K562 (cell line): Measurements from ENCODE around the gene ZSWIM4. TPM values are rescaled to one million over a fixed set of nuclear protein-coding genes. Genes with fewer than 3 reads are reported as not detected.
A peak's percentile ranks its signal among the peaks of the same experiment; 100 is the strongest.

Experiments used
- BACH1 ChIP-seq: fragments of 200-800 bp; sonication (Bioruptor generic); IDR thresholded peaks from 2 replicates; pipeline ENCODE4 v1.6.1; 2016; ENCODE audit warnings: missing genetic modification characterization, missing compliant biosample characterization
- CBX3 ChIP-seq, 2 experiments: IDR thresholded peaks; 1 replicate in 1 of 2; 2 replicates in 1 of 2; pipeline ENCODE4 v1.6.1; 2012; ENCODE audit warnings: inconsistent platforms in 2 of 2, low read length in 2 of 2, borderline replicate concordance in 1 of 2, control low read depth in 1 of 2
- HMGN3 ChIP-seq: IDR thresholded peaks from 2 replicates; pipeline ENCODE4 v1.6.1; 2011; ENCODE audit warnings: borderline replicate concordance, low read depth, mild to moderate bottlenecking, mixed read lengths, low read length; ENCODE audit not compliant: insufficient read length; ENCODE audit errors: extremely low read depth
- KAT8 ChIP-seq: fragments of 450-650 bp; IDR thresholded peaks from 2 replicates; pipeline ENCODE4 v1.6.1; 2016; ENCODE audit warnings: low read depth, mild to moderate bottlenecking
- MCM7 ChIP-seq, 2 experiments: fragments of 450-650 bp; IDR thresholded peaks; 2 replicates each; pipeline ENCODE4 v1.6.1; 2016 to 2018
- MECOM ChIP-seq: fragments of 250-450 bp; sonication (Bioruptor Pico); IDR thresholded peaks from 2 replicates; pipeline ENCODE4 v1.8.0; 2022; ENCODE audit warnings: inconsistent platforms
- POLR2A ChIP-seq: fragments of 450-650 bp; conservative IDR thresholded peaks from 2 replicates; pipeline ENCODE4 v1.6.1; 2016
- POLR2H ChIP-seq: IDR thresholded peaks from 2 replicates; pipeline ENCODE4 v1.6.1; 2016; ENCODE audit warnings: missing genetic modification characterization, low read depth, mild to moderate bottlenecking, control low read depth, missing compliant biosample characterization, moderate library complexity
- SAFB2 ChIP-seq: fragments of 200-400 bp; formaldehyde crosslinking; IDR thresholded peaks from 2 replicates; pipeline ENCODE4 v1.6.1; 2018; ENCODE audit warnings: borderline replicate concordance, low read length, low read depth, moderate library complexity; ENCODE audit not compliant: severe bottlenecking
- SMAD2 ChIP-seq: fragments of 150-350 bp; IDR thresholded peaks from 2 replicates; pipeline ENCODE4 v1.6.1; 2014; ENCODE audit warnings: low read depth, mild to moderate bottlenecking, low read length
- STAG1 ChIP-seq: sonication (generic); formaldehyde crosslinking; IDR thresholded peaks from 2 replicates; pipeline ENCODE4 v1.5.0; 2020; ENCODE audit warnings: missing genetic modification reagents, borderline replicate concordance
- ZFP36 ChIP-seq: fragments of 150-350 bp; IDR thresholded peaks from 2 replicates; pipeline ENCODE4 v1.6.1; 2018; ENCODE audit warnings: low read length, low read depth; ENCODE audit not compliant: partially characterized antibody
- ZNF561 ChIP-seq: fragments of 450-650 bp; formaldehyde crosslinking; conservative IDR thresholded peaks from 2 replicates; pipeline ENCODE4 v1.4.0; 2020; ENCODE audit warnings: mild to moderate bottlenecking, moderate library complexity
- polyA plus RNA-seq, 8 experiments: library from polyadenylated mRNA; depleted of rRNA in 4 of 8; stranded (reverse) in 5 of 8; unstranded in 3 of 8; fragments of >200 nt; fragmentation: Nextera tagmentation in 2 of 8; fragmentation: Illumina TruSeq in 1 of 8; extraction: Ambion mirVana in 2 of 8; extraction: Trizol in 1 of 8; gene quantifications; 2 replicates each; pipeline versions ENCODE4 v1.2.1 to v1.2.3, GENCODE V29; 2011 to 2014; ENCODE audit warnings: inconsistent platforms in 1 of 8, missing spikeins in 1 of 8
- total RNA-seq, 7 experiments: library from RNA; depleted of rRNA in 6 of 7; stranded (reverse); fragments of >200 nt in 6 of 7; fragmentation: Illumina TruSeq in 2 of 7; extraction: Trizol in 2 of 7; gene quantifications; 2 replicates each; pipeline versions ENCODE4 v1.2.1 to v1.2.3, GENCODE V29; 2011 to 2021; ENCODE audit warnings: low replicate concordance in 1 of 7
- TF ChIP-seq, protein P1 (sequence below): fragments of 200-600 bp; sonication (generic); IDR thresholded peaks from one replicate; pipeline ENCODE4 v1.6.1; 2012; ENCODE audit warnings: mild to moderate bottlenecking, low read depth, low read length, inconsistent platforms
- TF ChIP-seq, protein P2 (sequence below): fragments of 250-450 bp; sonication (Bioruptor Pico); IDR thresholded peaks from 2 replicates; pipeline ENCODE4 v1.4.0; 2020

Gene ZSWIM4
- total and polyA plus RNA-seq, 9 of the 15 experiments (the other 6 are each of a cell fraction or from before 2014, with no cell fraction given), result 0.25 to 3.7 (median 0.79) TPM; not detected in 2

DNA sequence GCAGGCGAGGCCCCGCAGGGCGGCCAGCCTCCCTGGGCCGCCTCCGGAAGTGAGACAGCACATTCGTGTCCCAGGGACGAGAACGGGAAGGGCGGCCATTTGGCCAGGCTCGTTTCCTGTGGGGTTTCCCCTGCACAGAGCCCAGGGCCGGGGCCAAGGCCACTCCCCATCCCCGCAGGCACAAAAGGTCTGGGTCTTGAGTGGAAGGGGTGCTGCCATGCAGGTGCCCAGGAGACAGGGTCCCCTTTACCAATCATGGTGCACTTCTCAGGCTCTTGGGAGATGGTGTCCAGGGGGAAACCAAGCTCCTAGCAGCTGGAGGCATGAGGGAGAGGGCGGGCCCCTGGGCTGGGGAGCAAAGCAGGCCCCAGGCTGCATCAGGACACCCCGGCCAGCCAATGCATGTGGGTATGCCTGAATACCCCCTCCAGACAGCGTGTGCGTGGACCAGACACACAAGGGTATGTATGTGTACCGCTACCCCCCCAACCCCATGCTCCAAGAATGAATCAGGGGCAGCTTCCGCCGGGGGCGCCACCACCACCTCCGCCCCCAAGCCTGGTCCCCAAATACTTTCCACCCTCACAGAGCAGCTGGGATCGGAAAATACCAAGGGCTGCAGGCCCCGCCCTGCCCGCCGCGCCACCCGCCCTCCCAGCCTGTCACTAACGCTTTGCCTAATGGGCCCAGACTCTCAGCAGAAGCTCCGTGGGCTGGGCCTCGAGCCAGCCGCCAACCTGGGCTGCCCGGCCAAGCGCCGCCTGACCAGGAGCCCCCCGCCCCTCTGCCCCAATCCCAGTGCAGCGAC lies 44.1 kb downstream of the ZSWIM4 start (continued):
- TF ChIP-seq, protein P1, sequence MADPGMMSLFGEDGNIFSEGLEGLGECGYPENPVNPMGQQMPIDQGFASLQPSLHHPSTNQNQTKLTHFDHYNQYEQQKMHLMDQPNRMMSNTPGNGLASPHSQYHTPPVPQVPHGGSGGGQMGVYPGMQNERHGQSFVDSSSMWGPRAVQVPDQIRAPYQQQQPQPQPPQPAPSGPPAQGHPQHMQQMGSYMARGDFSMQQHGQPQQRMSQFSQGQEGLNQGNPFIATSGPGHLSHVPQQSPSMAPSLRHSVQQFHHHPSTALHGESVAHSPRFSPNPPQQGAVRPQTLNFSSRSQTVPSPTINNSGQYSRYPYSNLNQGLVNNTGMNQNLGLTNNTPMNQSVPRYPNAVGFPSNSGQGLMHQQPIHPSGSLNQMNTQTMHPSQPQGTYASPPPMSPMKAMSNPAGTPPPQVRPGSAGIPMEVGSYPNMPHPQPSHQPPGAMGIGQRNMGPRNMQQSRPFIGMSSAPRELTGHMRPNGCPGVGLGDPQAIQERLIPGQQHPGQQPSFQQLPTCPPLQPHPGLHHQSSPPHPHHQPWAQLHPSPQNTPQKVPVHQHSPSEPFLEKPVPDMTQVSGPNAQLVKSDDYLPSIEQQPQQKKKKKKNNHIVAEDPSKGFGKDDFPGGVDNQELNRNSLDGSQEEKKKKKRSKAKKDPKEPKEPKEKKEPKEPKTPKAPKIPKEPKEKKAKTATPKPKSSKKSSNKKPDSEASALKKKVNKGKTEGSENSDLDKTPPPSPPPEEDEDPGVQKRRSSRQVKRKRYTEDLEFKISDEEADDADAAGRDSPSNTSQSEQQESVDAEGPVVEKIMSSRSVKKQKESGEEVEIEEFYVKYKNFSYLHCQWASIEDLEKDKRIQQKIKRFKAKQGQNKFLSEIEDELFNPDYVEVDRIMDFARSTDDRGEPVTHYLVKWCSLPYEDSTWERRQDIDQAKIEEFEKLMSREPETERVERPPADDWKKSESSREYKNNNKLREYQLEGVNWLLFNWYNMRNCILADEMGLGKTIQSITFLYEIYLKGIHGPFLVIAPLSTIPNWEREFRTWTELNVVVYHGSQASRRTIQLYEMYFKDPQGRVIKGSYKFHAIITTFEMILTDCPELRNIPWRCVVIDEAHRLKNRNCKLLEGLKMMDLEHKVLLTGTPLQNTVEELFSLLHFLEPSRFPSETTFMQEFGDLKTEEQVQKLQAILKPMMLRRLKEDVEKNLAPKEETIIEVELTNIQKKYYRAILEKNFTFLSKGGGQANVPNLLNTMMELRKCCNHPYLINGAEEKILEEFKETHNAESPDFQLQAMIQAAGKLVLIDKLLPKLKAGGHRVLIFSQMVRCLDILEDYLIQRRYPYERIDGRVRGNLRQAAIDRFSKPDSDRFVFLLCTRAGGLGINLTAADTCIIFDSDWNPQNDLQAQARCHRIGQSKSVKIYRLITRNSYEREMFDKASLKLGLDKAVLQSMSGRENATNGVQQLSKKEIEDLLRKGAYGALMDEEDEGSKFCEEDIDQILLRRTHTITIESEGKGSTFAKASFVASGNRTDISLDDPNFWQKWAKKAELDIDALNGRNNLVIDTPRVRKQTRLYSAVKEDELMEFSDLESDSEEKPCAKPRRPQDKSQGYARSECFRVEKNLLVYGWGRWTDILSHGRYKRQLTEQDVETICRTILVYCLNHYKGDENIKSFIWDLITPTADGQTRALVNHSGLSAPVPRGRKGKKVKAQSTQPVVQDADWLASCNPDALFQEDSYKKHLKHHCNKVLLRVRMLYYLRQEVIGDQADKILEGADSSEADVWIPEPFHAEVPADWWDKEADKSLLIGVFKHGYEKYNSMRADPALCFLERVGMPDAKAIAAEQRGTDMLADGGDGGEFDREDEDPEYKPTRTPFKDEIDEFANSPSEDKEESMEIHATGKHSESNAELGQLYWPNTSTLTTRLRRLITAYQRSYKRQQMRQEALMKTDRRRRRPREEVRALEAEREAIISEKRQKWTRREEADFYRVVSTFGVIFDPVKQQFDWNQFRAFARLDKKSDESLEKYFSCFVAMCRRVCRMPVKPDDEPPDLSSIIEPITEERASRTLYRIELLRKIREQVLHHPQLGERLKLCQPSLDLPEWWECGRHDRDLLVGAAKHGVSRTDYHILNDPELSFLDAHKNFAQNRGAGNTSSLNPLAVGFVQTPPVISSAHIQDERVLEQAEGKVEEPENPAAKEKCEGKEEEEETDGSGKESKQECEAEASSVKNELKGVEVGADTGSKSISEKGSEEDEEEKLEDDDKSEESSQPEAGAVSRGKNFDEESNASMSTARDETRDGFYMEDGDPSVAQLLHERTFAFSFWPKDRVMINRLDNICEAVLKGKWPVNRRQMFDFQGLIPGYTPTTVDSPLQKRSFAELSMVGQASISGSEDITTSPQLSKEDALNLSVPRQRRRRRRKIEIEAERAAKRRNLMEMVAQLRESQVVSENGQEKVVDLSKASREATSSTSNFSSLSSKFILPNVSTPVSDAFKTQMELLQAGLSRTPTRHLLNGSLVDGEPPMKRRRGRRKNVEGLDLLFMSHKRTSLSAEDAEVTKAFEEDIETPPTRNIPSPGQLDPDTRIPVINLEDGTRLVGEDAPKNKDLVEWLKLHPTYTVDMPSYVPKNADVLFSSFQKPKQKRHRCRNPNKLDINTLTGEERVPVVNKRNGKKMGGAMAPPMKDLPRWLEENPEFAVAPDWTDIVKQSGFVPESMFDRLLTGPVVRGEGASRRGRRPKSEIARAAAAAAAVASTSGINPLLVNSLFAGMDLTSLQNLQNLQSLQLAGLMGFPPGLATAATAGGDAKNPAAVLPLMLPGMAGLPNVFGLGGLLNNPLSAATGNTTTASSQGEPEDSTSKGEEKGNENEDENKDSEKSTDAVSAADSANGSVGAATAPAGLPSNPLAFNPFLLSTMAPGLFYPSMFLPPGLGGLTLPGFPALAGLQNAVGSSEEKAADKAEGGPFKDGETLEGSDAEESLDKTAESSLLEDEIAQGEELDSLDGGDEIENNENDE, result no peak
- TF ChIP-seq POLR2H (tag), result peak; percentile 69; the same call in 1 of the 2 replicates
- TF ChIP-seq BACH1 (tag), result no peak; the same call in 1 of the 2 replicates
- TF ChIP-seq STAG1 (CRISPR knock-in tag), result no peak
- no peak for TF ChIP-seq SMAD2
- no peak for TF ChIP-seq SAFB2
- TF ChIP-seq HMGN3, result peak; percentile 74
- TF ChIP-seq POLR2A, result peak; percentile 88
- no peak for TF ChIP-seq MCM7 (IDR thresholded peaks at IDR 0.05)
- no peak for TF ChIP-seq ZFP36
- peak; percentile 61; the same call in 1 of the 2 replicates for TF ChIP-seq KAT8
- TF ChIP-seq, protein P2, sequence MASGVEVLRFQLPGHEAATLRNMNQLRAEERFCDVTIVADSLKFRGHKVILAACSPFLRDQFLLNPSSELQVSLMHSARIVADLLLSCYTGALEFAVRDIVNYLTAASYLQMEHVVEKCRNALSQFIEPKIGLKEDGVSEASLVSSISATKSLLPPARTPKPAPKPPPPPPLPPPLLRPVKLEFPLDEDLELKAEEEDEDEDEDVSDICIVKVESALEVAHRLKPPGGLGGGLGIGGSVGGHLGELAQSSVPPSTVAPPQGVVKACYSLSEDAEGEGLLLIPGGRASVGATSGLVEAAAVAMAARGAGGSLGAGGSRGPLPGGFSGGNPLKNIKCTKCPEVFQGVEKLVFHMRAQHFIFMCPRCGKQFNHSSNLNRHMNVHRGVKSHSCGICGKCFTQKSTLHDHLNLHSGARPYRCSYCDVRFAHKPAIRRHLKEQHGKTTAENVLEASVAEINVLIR, result no peak
- TF ChIP-seq CBX3 (IDR thresholded peaks at IDR 0.05; ENCODE audit: borderline replicate concordance in 1 of 2, low read length in 2 of 2), result no peak; a peak in 1 of 3 replicates
- TF ChIP-seq ZNF561 (CRISPR knock-in tag), result no peak
- TF ChIP-seq MECOM (CRISPR knock-in tag), result no peak
